Erythroblast (primary cell): ENCODE results near the gene RGL4.
A peak's percentile ranks its signal among the peaks of the same experiment; 100 is the strongest.

Experiments used
- DNase-seq, 2 experiments: peaks; one replicate each; lab custom pipeline; 2025; lab: John Stamatoyannopoulos, UW
- GATA1 ChIP-seq: IDR thresholded peaks from 2 replicates; pipeline ENCODE4 v1.6.1; 2011; ENCODE audit warnings: low read depth, mild to moderate bottlenecking, control low read depth, low read length, moderate library complexity
- POLR2A ChIP-seq: IDR thresholded peaks from 2 replicates; pipeline ENCODE4 v1.6.1; 2011; ENCODE audit warnings: mild to moderate bottlenecking, low read length

Gene RGL4

DNA sequence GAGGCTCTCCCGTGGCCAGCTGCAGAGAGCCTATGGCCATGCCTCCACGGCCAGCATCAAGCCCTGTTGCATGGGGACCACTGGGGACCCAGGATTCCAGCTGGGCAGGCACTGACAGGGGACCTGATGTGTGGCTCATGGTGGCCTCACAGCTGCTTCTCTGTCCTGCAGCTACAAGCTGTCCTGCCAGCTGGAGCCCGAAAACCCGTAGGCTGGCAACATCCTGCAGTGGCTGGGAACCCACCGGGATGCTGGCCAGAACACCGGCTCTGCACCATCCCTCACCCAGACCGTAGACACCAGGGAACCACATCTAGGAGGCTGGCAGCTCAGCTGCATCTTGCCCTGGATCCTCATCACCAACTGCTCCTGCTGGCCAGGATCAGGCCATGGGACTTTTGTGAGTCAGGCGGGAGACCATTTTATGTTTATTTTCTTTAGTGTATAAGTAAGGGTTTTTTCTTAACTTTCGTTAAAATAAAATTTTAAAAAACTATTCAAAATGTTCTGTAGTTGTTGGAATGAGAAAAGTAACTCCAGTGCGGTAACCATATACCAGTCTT, 7.9 kb downstream of the RGL4 start:
- no peak for TF ChIP-seq POLR2A
- TF ChIP-seq GATA1: no peak
- DNase-seq: no peak

GRCh38 chr22:23700706-23701105, 9.9 kb downstream of the RGL4 start:
- TF ChIP-seq POLR2A: no peak
- TF ChIP-seq GATA1: no peak
- DNase-seq: no peak

- TF ChIP-seq POLR2A: no peak
- no peak for TF ChIP-seq GATA1
- DNase-seq: no peak
Measured at GRCh38 chr22:23704062-23704461, 13.2 kb downstream of the RGL4 start.

GRCh38 chr22:23704829-23705228, 14.0 kb downstream of the RGL4 start:
- DNase-seq: no peak
- TF ChIP-seq GATA1 (no peak), POLR2A (no peak)

- no peak for TF ChIP-seq GATA1
- no peak for TF ChIP-seq POLR2A
- no peak for DNase-seq
Measured at GRCh38 chr22:23705358-23705757, 14.5 kb downstream of the RGL4 start.

- TF ChIP-seq POLR2A (no peak), GATA1 (no peak)
- no peak for DNase-seq
Measured at GRCh38 chr22:23708270-23708669, 17.5 kb downstream of the RGL4 start.

DNA sequence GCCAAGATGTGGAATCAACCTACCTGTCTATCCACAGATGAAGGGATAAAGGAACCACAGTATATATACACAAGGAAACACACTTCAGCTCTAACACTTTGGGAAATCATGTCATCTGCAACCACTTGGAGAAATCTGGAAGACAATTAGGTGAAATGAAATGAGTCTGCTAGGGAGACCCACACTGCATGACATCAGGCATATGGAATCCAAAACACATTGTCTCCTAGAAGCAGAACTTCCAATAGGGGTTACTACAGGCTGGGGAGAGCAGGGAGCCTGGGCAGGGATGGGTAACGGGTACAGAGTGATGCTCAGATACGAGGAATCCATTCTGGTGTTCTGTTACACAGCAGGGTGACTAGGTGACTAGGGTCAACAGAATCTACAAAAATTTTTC, 18.3 kb downstream of the RGL4 start:
- no peak for DNase-seq
- no peak for TF ChIP-seq GATA1

DNA sequence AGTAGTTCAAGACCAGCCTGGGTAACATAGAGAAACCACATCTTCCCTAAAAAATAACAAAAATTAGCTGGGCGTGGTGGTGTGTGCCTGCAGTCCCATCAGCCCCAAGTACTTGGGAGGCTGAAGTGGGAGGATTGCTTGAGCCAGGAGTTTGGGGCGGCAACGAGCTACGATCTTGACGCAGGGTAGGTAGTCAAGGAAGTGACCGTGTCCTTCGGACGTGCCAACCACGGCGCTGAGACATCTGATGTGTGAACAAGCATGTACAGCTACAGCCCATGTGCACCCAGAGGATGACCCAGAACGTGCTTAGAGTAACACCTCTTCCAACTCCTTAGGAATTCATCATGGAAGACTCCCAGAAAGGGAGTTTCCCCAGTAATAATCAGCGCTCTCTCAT, 21.4 kb downstream of the RGL4 start:
- no peak for TF ChIP-seq GATA1
- DNase-seq: no peak

GRCh38 chr22:23713696-23714595, 23.1 kb downstream of the RGL4 start:
- TF ChIP-seq GATA1: no peak
- TF ChIP-seq POLR2A: no peak
- no peak for DNase-seq

GRCh38 chr22:23714596-23715578, 24.1 kb downstream of the RGL4 start:
- TF ChIP-seq POLR2A (no peak), GATA1 (no peak)
- DNase-seq: peak; percentile 14 to 50

DNA sequence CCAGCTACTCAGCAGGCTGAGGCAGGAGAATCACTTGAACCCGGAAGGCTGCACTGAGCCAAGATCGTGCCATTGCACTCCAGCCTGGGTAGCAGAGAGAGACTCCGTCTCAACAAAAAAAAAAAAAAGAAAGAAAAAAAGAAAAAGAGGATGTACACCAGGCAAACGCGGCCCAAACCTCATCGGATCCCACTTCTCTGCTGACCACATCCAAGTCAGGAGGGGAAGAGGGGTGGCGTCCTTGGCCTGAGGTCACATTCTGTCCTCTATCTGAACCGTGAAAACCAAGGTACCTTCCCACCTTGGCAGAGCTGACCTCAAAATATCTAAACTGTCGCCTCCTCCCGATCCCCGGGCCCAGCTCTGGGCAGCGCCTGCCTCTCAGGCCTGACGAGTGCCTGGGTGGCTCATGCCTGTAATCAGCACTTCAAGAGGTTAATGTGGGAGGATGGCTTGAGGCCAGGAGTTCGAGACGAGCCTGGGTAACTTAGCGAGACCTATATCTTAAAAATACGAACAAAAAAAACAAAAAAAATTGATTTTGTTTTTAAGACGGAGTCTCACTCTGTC, 25.1 kb downstream of the RGL4 start:
- peak; percentile 21 for DNase-seq
- TF ChIP-seq GATA1 (no peak), POLR2A (no peak)

GRCh38 chr22:23716811-23717801, 26.3 kb downstream of the RGL4 start:
- TF ChIP-seq GATA1 (no peak), POLR2A (peak; percentile 84)
- DNase-seq: peak; percentile 91 to 93
